Osteoblast (primary cell): ENCODE measurements around the gene DCLK1. TPM values are rescaled to one million over a fixed set of nuclear protein-coding genes. Genes with fewer than 3 reads are reported as not detected.

Experiments used
- DNase-seq: peaks from one replicate; pipeline ENCODE4 v3.0.0; 2011; ENCODE audit warnings: low spot score, mixed read lengths; ENCODE audit not compliant: insufficient read length; ENCODE audit errors: missing footprints
- H2AFZ ChIP-seq: 2 replicates; pipeline ENCODE4 v1.6.0; 2011; ENCODE audit warnings: mild to moderate bottlenecking, low read length
- H3K27ac ChIP-seq: 2 replicates; pipeline ENCODE4 v1.5.1; 2011; ENCODE audit warnings: mild to moderate bottlenecking, low read depth, low read length, moderate library complexity
- H3K27me3 ChIP-seq: 2 replicates; pipeline ENCODE4 v1.6.0; 2012; ENCODE audit warnings: mild to moderate bottlenecking, control low read depth, inconsistent platforms, low read length, moderate library complexity; ENCODE audit not compliant: insufficient read depth
- H3K36me3 ChIP-seq: 2 replicates; pipeline ENCODE4 v1.5.1; 2011; ENCODE audit warnings: mild to moderate bottlenecking, low read length, control low read depth, moderate library complexity; ENCODE audit not compliant: insufficient read depth
- H3K4me1 ChIP-seq: 2 replicates; pipeline ENCODE4 v1.5.1; 2011; ENCODE audit warnings: mild to moderate bottlenecking, low read length, control low read depth, moderate library complexity; ENCODE audit not compliant: insufficient read depth
- H3K4me2 ChIP-seq: 2 replicates; pipeline ENCODE4 v1.6.0; 2011; ENCODE audit warnings: mild to moderate bottlenecking, low read length; ENCODE audit not compliant: insufficient read depth
- H3K4me3 ChIP-seq: fragments of 200-600 bp; sonication (generic); 3 replicates; pipeline ENCODE4 v1.5.1; 2012; ENCODE audit warnings: mild to moderate bottlenecking, low read length, inconsistent platforms; ENCODE audit not compliant: insufficient read depth
- H3K79me2 ChIP-seq: 2 replicates; pipeline ENCODE4 v1.6.0; 2012; ENCODE audit warnings: mild to moderate bottlenecking, low read length, control low read depth, inconsistent platforms; ENCODE audit not compliant: insufficient read depth
- H3K9me3 ChIP-seq: 2 replicates; pipeline ENCODE4 v1.5.1; 2011; ENCODE audit warnings: low read depth, low read length, control low read depth
- H4K20me1 ChIP-seq: 2 replicates; pipeline ENCODE4 v1.6.0; 2012; ENCODE audit warnings: mild to moderate bottlenecking, low read length, control low read depth; ENCODE audit not compliant: insufficient read depth
- CTCF ChIP-seq: IDR thresholded peaks from 2 replicates; pipeline ENCODE4 v1.5.1; 2011; ENCODE audit warnings: mild to moderate bottlenecking, low read depth, low read length, moderate library complexity; ENCODE audit errors: extremely low read depth
- total RNA-seq: library from RNA; depleted of rRNA; stranded (reverse); fragments of >200 nt; gene quantifications from 2 replicates; pipeline ENCODE4 v1.2.3, GENCODE V29; 2012

DCLK1 gene
- total RNA-seq, 1 donor, result 132 TPM

DNA sequence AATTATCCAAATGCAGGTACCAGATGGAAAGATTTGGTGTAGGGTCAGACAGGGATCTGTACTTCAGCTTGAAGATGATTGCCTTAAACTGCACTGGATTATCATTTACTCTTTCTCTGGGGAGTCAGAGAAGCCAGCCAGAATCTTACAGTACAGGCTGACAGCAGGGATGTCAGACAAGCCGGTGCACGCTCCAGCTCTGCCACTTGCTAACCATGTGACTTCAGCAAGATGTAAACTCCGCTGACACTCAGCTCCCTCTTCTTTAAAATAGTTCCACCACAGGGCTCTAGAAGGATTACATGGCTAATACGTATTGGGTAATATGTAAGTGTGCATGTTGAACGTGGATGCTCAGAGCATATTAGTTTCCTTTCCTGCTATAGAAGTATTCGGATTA lies 403.3 kb downstream of the DCLK1 start:
- no peak overlapping the region for H2AFZ ChIP-seq
- no peaks in the 10 kb centered on the region for H3K79me2 ChIP-seq
- no peak for TF ChIP-seq CTCF
- no peak for DNase-seq
- no peaks in the 10 kb centered on the region for H4K20me1 ChIP-seq
- H3K27ac ChIP-seq, result no peak overlapping the region
- no peak overlapping the region for H3K4me3 ChIP-seq
- peaks cover 16% of the 10 kb centered on the region for H3K4me1 ChIP-seq
- peaks cover 5% of the 10 kb centered on the region for H3K27me3 ChIP-seq
- H3K4me2 ChIP-seq, result no peak overlapping the region
- H3K36me3 ChIP-seq, result no peaks in the 10 kb centered on the region
- no peaks in the 10 kb centered on the region for H3K9me3 ChIP-seq

- H4K20me1 ChIP-seq, result no peaks in the 10 kb centered on the region
- H3K36me3 ChIP-seq, result no peaks in the 10 kb centered on the region
- no peak overlapping the region for H2AFZ ChIP-seq
- H3K4me1 ChIP-seq, result peaks cover 18% of the 10 kb centered on the region
- no peak overlapping the region for H3K27ac ChIP-seq
- no peaks in the 10 kb centered on the region for H3K79me2 ChIP-seq
- no peak for TF ChIP-seq CTCF
- H3K4me2 ChIP-seq, result peak overlapping the region; percentile 65
- H3K27me3 ChIP-seq, result peaks cover 5% of the 10 kb centered on the region
- no peak overlapping the region for H3K4me3 ChIP-seq
- peak; percentile 76 for DNase-seq
- no peaks in the 10 kb centered on the region for H3K9me3 ChIP-seq
Observed at GRCh38 chr13:35724446-35724845, 406.7 kb downstream of the DCLK1 start.

DNA sequence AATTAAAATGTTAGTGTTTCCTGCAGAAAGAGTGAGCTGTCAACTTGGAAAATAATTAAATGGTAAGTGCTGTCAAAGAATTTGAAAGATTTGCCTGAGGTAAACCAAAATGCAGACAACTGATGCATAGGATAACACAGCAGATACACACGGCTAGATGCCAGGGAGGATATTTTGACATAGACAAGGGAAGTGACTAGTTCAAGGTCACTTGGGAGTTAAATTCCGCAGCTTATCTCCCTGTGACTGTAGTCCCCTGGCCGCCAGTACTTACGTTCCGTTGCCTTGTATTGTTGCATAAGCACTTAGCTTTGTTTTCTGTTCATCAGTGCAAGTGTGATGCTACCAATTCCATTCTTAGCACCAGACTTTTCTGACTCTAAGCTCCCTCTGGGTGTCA lies 407.4 kb downstream of the DCLK1 start:
- TF ChIP-seq CTCF, result no peak
- no peaks in the 10 kb centered on the region for H3K79me2 ChIP-seq
- peaks cover 5% of the 10 kb centered on the region for H3K27me3 ChIP-seq
- H3K27ac ChIP-seq, result no peak overlapping the region
- no peaks in the 10 kb centered on the region for H3K9me3 ChIP-seq
- H2AFZ ChIP-seq, result no peak overlapping the region
- H3K36me3 ChIP-seq, result no peaks in the 10 kb centered on the region
- peaks cover 18% of the 10 kb centered on the region for H3K4me1 ChIP-seq
- H3K4me3 ChIP-seq, result no peak overlapping the region
- H4K20me1 ChIP-seq, result no peaks in the 10 kb centered on the region
- peak overlapping the region; percentile 65 for H3K4me2 ChIP-seq
- DNase-seq, result peak; percentile 30

DNA sequence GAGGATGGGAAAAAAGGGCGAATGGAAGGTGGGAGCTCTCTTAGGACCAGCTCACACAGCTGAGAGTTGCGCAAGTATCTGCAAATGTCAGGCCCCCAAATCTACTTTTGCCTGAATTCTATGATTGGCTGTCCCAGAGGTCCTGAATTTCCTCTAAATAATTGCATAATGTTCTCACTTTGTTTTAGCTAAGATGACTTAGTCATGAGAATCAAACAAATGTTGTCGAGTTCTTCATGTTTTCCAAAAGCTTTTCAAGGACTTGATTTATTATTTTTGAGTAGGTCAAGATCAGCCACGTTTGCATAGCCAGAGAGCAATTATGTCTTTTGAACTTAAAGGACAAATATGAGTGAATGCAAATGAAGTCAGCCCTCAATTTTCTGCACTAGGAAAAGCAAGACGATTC lies 408.1 kb downstream of the DCLK1 start:
- DNase-seq, result peak; percentile 11
- Histone ChIP-seq H2AFZ (no peak overlapping the region), H3K4me3 (no peak overlapping the region), H3K27me3 (peaks cover 2% of the 10 kb centered on the region), H3K4me1 (peaks cover 18% of the 10 kb centered on the region), H3K9me3 (no peaks in the 10 kb centered on the region), H3K79me2 (no peaks in the 10 kb centered on the region), H3K4me2 (peak overlapping the region; percentile 65), H3K36me3 (no peaks in the 10 kb centered on the region), H4K20me1 (no peaks in the 10 kb centered on the region), H3K27ac (no peak overlapping the region)
- no peak for TF ChIP-seq CTCF
